ENCODE data around the gene APCDD1. TPM values are rescaled to one million over a fixed set of nuclear protein-coding genes. Genes with fewer than 3 reads are reported as not detected.

Gene APCDD1
- polyA plus RNA-seq, 2 donors = 16.2 to 43.1 TPM

- peaks cover 0 to 15% of the 10 kb centered on the region in 2 donors for H3K36me3 ChIP-seq (ENCODE audit: control insufficient read depth in 2 of 2, insufficient read depth in 2 of 2, low read length in 1 of 2)
- H3K27me3 ChIP-seq (ENCODE audit: control insufficient read depth in 1 of 2, insufficient read depth in 2 of 2, low read length in 2 of 2) = no peaks in the 10 kb centered on the region
- peaks cover 0 to 2% of the 10 kb centered on the region in 2 donors for H3K4me1 ChIP-seq (ENCODE audit: control insufficient read depth in 2 of 2, insufficient read depth in 2 of 2, low read length in 1 of 2)
- H3K4me3 ChIP-seq (ENCODE audit: low read depth in 1 of 2, low read length in 2 of 2) = no peak overlapping the region
- no peaks in the 10 kb centered on the region for H3K9me3 ChIP-seq (ENCODE audit: control insufficient read depth in 2 of 2, insufficient read depth in 1 of 2, low read depth in 1 of 2, low read length in 1 of 2)
- WGBS, 2 donors = 81% methylated on average over 7 of the region's 7 CpGs
- H3K27ac ChIP-seq (ENCODE audit: low read depth in 2 of 2, low read length in 1 of 2) = no peak overlapping the region
Measured at GRCh38 chr18:10470429-10470828, 16.0 kb downstream of the APCDD1 start.

- H3K36me3 ChIP-seq (ENCODE audit: control insufficient read depth in 2 of 2, insufficient read depth in 2 of 2, low read length in 1 of 2) = peaks cover 0 to 15% of the 10 kb centered on the region in 2 donors
- no peak overlapping the region for H3K27ac ChIP-seq (ENCODE audit: low read depth in 2 of 2, low read length in 1 of 2)
- 86 to 95% methylated on average over 22 of the region's 22 CpGs for WGBS, 2 donors
- no peaks in the 10 kb centered on the region for H3K9me3 ChIP-seq (ENCODE audit: control insufficient read depth in 2 of 2, insufficient read depth in 1 of 2, low read depth in 1 of 2, low read length in 1 of 2)
- H3K4me3 ChIP-seq (ENCODE audit: low read depth in 1 of 2, low read length in 2 of 2) = no peak overlapping the region
- no peaks in the 10 kb centered on the region for H3K27me3 ChIP-seq (ENCODE audit: control insufficient read depth in 1 of 2, insufficient read depth in 2 of 2, low read length in 2 of 2)
- peaks cover 2 to 3% of the 10 kb centered on the region in 2 donors for H3K4me1 ChIP-seq (ENCODE audit: control insufficient read depth in 2 of 2, insufficient read depth in 2 of 2, low read length in 1 of 2)
Measured at GRCh38 chr18:10471574-10471973, 17.1 kb downstream of the APCDD1 start.

GRCh38 chr18:10473132-10473531, 18.7 kb downstream of the APCDD1 start:
- 68 to 81% methylated on average over 5 of the region's 5 CpGs for WGBS, 2 donors
- no peaks in the 10 kb centered on the region for H3K27me3 ChIP-seq (ENCODE audit: control insufficient read depth in 1 of 2, insufficient read depth in 2 of 2, low read length in 2 of 2)
- H3K4me3 ChIP-seq (ENCODE audit: low read depth in 1 of 2, low read length in 2 of 2) = no peak overlapping the region
- no peaks in the 10 kb centered on the region for H3K9me3 ChIP-seq (ENCODE audit: control insufficient read depth in 2 of 2, insufficient read depth in 1 of 2, low read depth in 1 of 2, low read length in 1 of 2)
- peaks cover 2 to 6% of the 10 kb centered on the region in 2 donors for H3K4me1 ChIP-seq (ENCODE audit: control insufficient read depth in 2 of 2, insufficient read depth in 2 of 2, low read length in 1 of 2)
- H3K36me3 ChIP-seq (ENCODE audit: control insufficient read depth in 2 of 2, insufficient read depth in 2 of 2, low read length in 1 of 2) = peaks cover under 1 to 15% of the 10 kb centered on the region in 2 donors
- H3K27ac ChIP-seq (ENCODE audit: low read depth in 2 of 2, low read length in 1 of 2) = no peak overlapping the region

GRCh38 chr18:10474309-10474708, 19.9 kb downstream of the APCDD1 start:
- Histone ChIP-seq H3K36me3 (ENCODE audit: control insufficient read depth in 2 of 2, insufficient read depth in 2 of 2, low read length in 1 of 2) (peaks cover 9 to 17% of the 10 kb centered on the region in 2 donors), H3K4me1 (ENCODE audit: control insufficient read depth in 2 of 2, insufficient read depth in 2 of 2, low read length in 1 of 2) (peaks cover 2 to 6% of the 10 kb centered on the region in 2 donors), H3K27ac (ENCODE audit: low read depth in 2 of 2, low read length in 1 of 2) (no peak overlapping the region), H3K4me3 (ENCODE audit: low read depth in 1 of 2, low read length in 2 of 2) (no peak overlapping the region), H3K9me3 (ENCODE audit: control insufficient read depth in 2 of 2, insufficient read depth in 1 of 2, low read depth in 1 of 2, low read length in 1 of 2) (no peaks in the 10 kb centered on the region), H3K27me3 (ENCODE audit: control insufficient read depth in 1 of 2, insufficient read depth in 2 of 2, low read length in 2 of 2) (no peaks in the 10 kb centered on the region)
- WGBS, 2 donors = 89 to 90% methylated on average over 17 of the region's 17 CpGs

GRCh38 chr18:10475276-10475653, 20.8 kb downstream of the APCDD1 start:
- Histone ChIP-seq H3K27ac (ENCODE audit: low read depth in 2 of 2, low read length in 1 of 2) (no peak overlapping the region), H3K36me3 (ENCODE audit: control insufficient read depth in 2 of 2, insufficient read depth in 2 of 2, low read length in 1 of 2) (peaks cover 9 to 17% of the 10 kb centered on the region in 2 donors)
- WGBS, 2 donors = 80 to 81% methylated on average over 3 of the region's 3 CpGs

GRCh38 chr18:10475654-10476291, 21.3 kb downstream of the APCDD1 start:
- Histone ChIP-seq H3K4me1 (ENCODE audit: control insufficient read depth in 2 of 2, insufficient read depth in 2 of 2, low read length in 1 of 2) (peaks cover 2 to 6% of the 10 kb centered on the region in 2 donors), H3K9me3 (ENCODE audit: control insufficient read depth in 2 of 2, insufficient read depth in 1 of 2, low read depth in 1 of 2, low read length in 1 of 2) (no peaks in the 10 kb centered on the region), H3K27ac (ENCODE audit: low read depth in 2 of 2, low read length in 1 of 2) (peak overlapping the region in 1 of 2 donors; percentile 53), H3K36me3 (ENCODE audit: control insufficient read depth in 2 of 2, insufficient read depth in 2 of 2, low read length in 1 of 2) (peaks cover 9 to 17% of the 10 kb centered on the region in 2 donors), H3K4me3 (ENCODE audit: low read depth in 1 of 2, low read length in 2 of 2) (no peak overlapping the region), H3K27me3 (ENCODE audit: control insufficient read depth in 1 of 2, insufficient read depth in 2 of 2, low read length in 2 of 2) (no peaks in the 10 kb centered on the region)
- 53 to 56% methylated on average over 15 of the region's 15 CpGs for WGBS, 2 donors

More at GRCh38 chr18:10475276-10475653, 20.8 kb downstream of the APCDD1 start:
- Histone ChIP-seq H3K27me3 (ENCODE audit: control insufficient read depth in 1 of 2, insufficient read depth in 2 of 2, low read length in 2 of 2) (no peaks in the 10 kb centered on the region), H3K9me3 (ENCODE audit: control insufficient read depth in 2 of 2, insufficient read depth in 1 of 2, low read depth in 1 of 2, low read length in 1 of 2) (no peaks in the 10 kb centered on the region), H3K4me3 (ENCODE audit: low read depth in 1 of 2, low read length in 2 of 2) (no peak overlapping the region), H3K4me1 (ENCODE audit: control insufficient read depth in 2 of 2, insufficient read depth in 2 of 2, low read length in 1 of 2) (peaks cover 2 to 6% of the 10 kb centered on the region in 2 donors)

- 24 to 36% methylated on average over 9 of the region's 9 CpGs for WGBS, 2 donors
- H3K27ac ChIP-seq (ENCODE audit: low read depth in 2 of 2, low read length in 1 of 2) = no peak overlapping the region
- H3K36me3 ChIP-seq (ENCODE audit: control insufficient read depth in 2 of 2, insufficient read depth in 2 of 2, low read length in 1 of 2) = peaks cover 9 to 15% of the 10 kb centered on the region in 2 donors
- no peaks in the 10 kb centered on the region for H3K9me3 ChIP-seq (ENCODE audit: control insufficient read depth in 2 of 2, insufficient read depth in 1 of 2, low read depth in 1 of 2, low read length in 1 of 2)
- H3K4me3 ChIP-seq (ENCODE audit: low read depth in 1 of 2, low read length in 2 of 2) = no peak overlapping the region
- no peaks in the 10 kb centered on the region for H3K27me3 ChIP-seq (ENCODE audit: control insufficient read depth in 1 of 2, insufficient read depth in 2 of 2, low read length in 2 of 2)
- peaks cover 2 to 6% of the 10 kb centered on the region in 2 donors for H3K4me1 ChIP-seq (ENCODE audit: control insufficient read depth in 2 of 2, insufficient read depth in 2 of 2, low read length in 1 of 2)
Measured at GRCh38 chr18:10476338-10476791, 21.9 kb downstream of the APCDD1 start.

GRCh38 chr18:10477121-10477862, 22.9 kb downstream of the APCDD1 start:
- 51 to 53% methylated on average over 3 of the region's 3 CpGs for WGBS, 2 donors
- Histone ChIP-seq H3K27ac (ENCODE audit: low read depth in 2 of 2, low read length in 1 of 2) (peak overlapping the region in 1 of 2 donors; percentile 5), H3K4me3 (ENCODE audit: low read depth in 1 of 2, low read length in 2 of 2) (no peak overlapping the region), H3K36me3 (ENCODE audit: control insufficient read depth in 2 of 2, insufficient read depth in 2 of 2, low read length in 1 of 2) (peaks cover 9% of the 10 kb centered on the region in 2 donors), H3K4me1 (ENCODE audit: control insufficient read depth in 2 of 2, insufficient read depth in 2 of 2, low read length in 1 of 2) (peaks cover 0 to 6% of the 10 kb centered on the region in 2 donors), H3K27me3 (ENCODE audit: control insufficient read depth in 1 of 2, insufficient read depth in 2 of 2, low read length in 2 of 2) (no peaks in the 10 kb centered on the region), H3K9me3 (ENCODE audit: control insufficient read depth in 2 of 2, insufficient read depth in 1 of 2, low read depth in 1 of 2, low read length in 1 of 2) (no peaks in the 10 kb centered on the region)

- WGBS, 2 donors = 89 to 92% methylated on average over 2 of the region's 2 CpGs
- H3K4me3 ChIP-seq (ENCODE audit: low read depth in 1 of 2, low read length in 2 of 2) = no peak overlapping the region
- peaks cover 7 to 9% of the 10 kb centered on the region in 2 donors for H3K36me3 ChIP-seq (ENCODE audit: control insufficient read depth in 2 of 2, insufficient read depth in 2 of 2, low read length in 1 of 2)
- no peaks in the 10 kb centered on the region for H3K9me3 ChIP-seq (ENCODE audit: control insufficient read depth in 2 of 2, insufficient read depth in 1 of 2, low read depth in 1 of 2, low read length in 1 of 2)
- H3K27me3 ChIP-seq (ENCODE audit: control insufficient read depth in 1 of 2, insufficient read depth in 2 of 2, low read length in 2 of 2) = no peaks in the 10 kb centered on the region
- no peak overlapping the region for H3K27ac ChIP-seq (ENCODE audit: low read depth in 2 of 2, low read length in 1 of 2)
- H3K4me1 ChIP-seq (ENCODE audit: control insufficient read depth in 2 of 2, insufficient read depth in 2 of 2, low read length in 1 of 2) = peaks cover 0 to 6% of the 10 kb centered on the region in 2 donors
Measured at GRCh38 chr18:10477863-10478260, 23.4 kb downstream of the APCDD1 start.

All from esophagus (tissue), 2 donors.